ENCODE data around the gene LYPD6B.

The LYPD6B gene

DNA sequence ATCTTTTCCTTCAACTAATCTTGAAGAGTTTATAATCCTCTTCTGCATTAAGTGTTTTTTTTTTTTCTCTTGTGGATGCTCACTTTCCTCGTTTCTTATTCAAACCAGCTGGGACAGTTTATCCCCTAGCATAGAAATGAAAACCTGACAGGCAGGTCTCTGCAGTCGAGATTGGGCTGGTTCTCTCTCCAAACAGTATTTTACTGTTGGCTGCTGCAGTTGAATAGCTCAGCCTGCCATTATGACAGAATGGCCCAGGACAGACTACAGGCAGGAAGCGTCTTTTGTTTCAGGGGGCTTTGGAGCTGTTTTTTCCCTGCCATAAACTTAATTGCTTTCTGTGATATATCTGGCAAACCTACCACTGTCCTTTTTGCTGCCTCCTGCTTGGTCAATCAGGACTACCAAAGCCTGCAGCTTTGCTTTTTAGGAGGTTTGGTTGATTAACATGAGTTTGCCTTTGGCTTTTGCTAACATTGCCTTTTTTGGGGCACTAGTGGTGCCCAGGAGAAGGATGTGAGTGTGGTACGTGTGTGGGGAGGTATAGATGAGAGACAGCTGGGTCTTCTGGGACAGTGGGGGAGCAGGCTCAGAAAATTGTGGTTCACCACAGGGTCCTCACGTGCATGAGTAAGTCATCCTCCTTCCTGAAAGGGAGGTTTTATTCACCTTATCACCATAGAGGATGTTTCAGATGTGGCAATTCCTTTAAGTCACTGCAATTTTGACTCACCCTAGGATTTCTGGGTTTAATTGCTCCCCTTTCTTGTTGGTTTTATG lies 128.7 kb downstream of the LYPD6B start:
- no peak for TF ChIP-seq NFIC (IDR thresholded peaks at IDR 0.05)
- no peak for TF ChIP-seq REST (IDR thresholded peaks at IDR 0.05; ENCODE audit: low read depth)
- TF ChIP-seq, protein P1, sequence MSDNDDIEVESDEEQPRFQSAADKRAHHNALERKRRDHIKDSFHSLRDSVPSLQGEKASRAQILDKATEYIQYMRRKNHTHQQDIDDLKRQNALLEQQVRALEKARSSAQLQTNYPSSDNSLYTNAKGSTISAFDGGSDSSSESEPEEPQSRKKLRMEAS (IDR thresholded peaks at IDR 0.05), result no peak
- TF ChIP-seq YY1 (IDR thresholded peaks at IDR 0.05; ENCODE audit: low read depth), result no peak
- no peak for TF ChIP-seq USF1 (IDR thresholded peaks at IDR 0.05)
- TF ChIP-seq EP300 (IDR thresholded peaks at IDR 0.05; ENCODE audit: borderline replicate concordance), result no peak
- TF ChIP-seq TEAD4 (IDR thresholded peaks at IDR 0.05), result no peak
- no peak for TF ChIP-seq CEBPB (IDR thresholded peaks at IDR 0.05)
- no peak for TF ChIP-seq TAF1 (IDR thresholded peaks at IDR 0.05; ENCODE audit: low read depth)
- TF ChIP-seq EGR1 (IDR thresholded peaks at IDR 0.05), result no peak
- no peak for TF ChIP-seq ZBTB7A (IDR thresholded peaks at IDR 0.05; ENCODE audit: low read depth)
- TF ChIP-seq TCF12 (IDR thresholded peaks at IDR 0.05; ENCODE audit: low read depth), result no peak
- no peak for TF ChIP-seq CREB1 (IDR thresholded peaks at IDR 0.05; ENCODE audit: low read depth)
- no peak for TF ChIP-seq FOXM1 (IDR thresholded peaks at IDR 0.05; ENCODE audit: borderline replicate concordance, low read depth)
- TF ChIP-seq RAD21 (IDR thresholded peaks at IDR 0.05; ENCODE audit: low read depth), result no peak

- TF ChIP-seq USF1 (IDR thresholded peaks at IDR 0.05), result no peak
- TF ChIP-seq CREB1 (IDR thresholded peaks at IDR 0.05; ENCODE audit: low read depth), result no peak
- TF ChIP-seq EP300 (IDR thresholded peaks at IDR 0.05; ENCODE audit: borderline replicate concordance), result no peak
- TF ChIP-seq ZBTB7A (IDR thresholded peaks at IDR 0.05; ENCODE audit: low read depth), result no peak
- no peak for TF ChIP-seq EGR1 (IDR thresholded peaks at IDR 0.05)
- no peak for TF ChIP-seq YY1 (IDR thresholded peaks at IDR 0.05; ENCODE audit: low read depth)
- TF ChIP-seq CEBPB (IDR thresholded peaks at IDR 0.05), result no peak
- TF ChIP-seq, protein P1 (IDR thresholded peaks at IDR 0.05), result no peak
- no peak for TF ChIP-seq NFIC (IDR thresholded peaks at IDR 0.05)
- TF ChIP-seq TCF12 (IDR thresholded peaks at IDR 0.05; ENCODE audit: low read depth), result no peak
- TF ChIP-seq FOXM1 (IDR thresholded peaks at IDR 0.05; ENCODE audit: borderline replicate concordance, low read depth), result no peak
- no peak for TF ChIP-seq REST (IDR thresholded peaks at IDR 0.05; ENCODE audit: low read depth)
Observed at GRCh38 chr2:149167941-149168340, 129.4 kb downstream of the LYPD6B start.

DNA sequence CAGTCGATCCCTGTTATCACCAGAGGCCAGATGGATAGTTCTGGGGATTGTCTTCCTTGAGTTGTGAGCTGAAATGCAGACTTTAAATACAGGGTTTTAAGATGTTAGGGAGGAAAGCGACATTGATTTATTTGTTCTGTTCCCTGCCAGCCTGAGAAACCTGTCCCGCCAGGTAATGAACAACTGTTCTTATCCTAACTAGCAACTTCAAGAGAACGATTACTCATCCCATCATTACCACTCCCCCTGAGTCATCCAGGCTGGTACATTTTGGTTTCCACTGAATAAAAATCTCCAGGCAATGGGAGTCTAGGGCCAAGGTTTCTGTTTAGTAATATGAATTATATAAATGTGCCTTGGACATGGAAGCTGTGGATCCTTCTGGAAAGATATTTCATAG lies 131.2 kb downstream of the LYPD6B start:
- TF ChIP-seq YY1 (IDR thresholded peaks at IDR 0.05; ENCODE audit: low read depth), result peak; percentile 42; the same call in 1 of the 2 replicates
- TF ChIP-seq EGR1 (IDR thresholded peaks at IDR 0.05), result no peak
- TF ChIP-seq, protein P1 (IDR thresholded peaks at IDR 0.05), result no peak
- TF ChIP-seq TEAD4 (IDR thresholded peaks at IDR 0.05), result no peak
- TF ChIP-seq NFIC (IDR thresholded peaks at IDR 0.05), result peak; percentile 50; the same call in 1 of the 2 replicates
- no peak for TF ChIP-seq USF1 (IDR thresholded peaks at IDR 0.05)
- no peak for TF ChIP-seq RAD21 (IDR thresholded peaks at IDR 0.05; ENCODE audit: low read depth)
- no peak for TF ChIP-seq CEBPB (IDR thresholded peaks at IDR 0.05)
- TF ChIP-seq FOXM1 (IDR thresholded peaks at IDR 0.05; ENCODE audit: borderline replicate concordance, low read depth), result no peak
- TF ChIP-seq CREB1 (IDR thresholded peaks at IDR 0.05; ENCODE audit: low read depth), result no peak
- TF ChIP-seq REST (IDR thresholded peaks at IDR 0.05; ENCODE audit: low read depth), result no peak
- TF ChIP-seq TCF12 (IDR thresholded peaks at IDR 0.05; ENCODE audit: low read depth), result peak; percentile 57; the same call in 1 of the 2 replicates
- TF ChIP-seq TAF1 (IDR thresholded peaks at IDR 0.05; ENCODE audit: low read depth), result no peak
- TF ChIP-seq EP300 (IDR thresholded peaks at IDR 0.05; ENCODE audit: borderline replicate concordance), result peak; percentile 50; the same call in 1 of the 2 replicates
- TF ChIP-seq ZBTB7A (IDR thresholded peaks at IDR 0.05; ENCODE audit: low read depth), result no peak

Measured in Ishikawa (cell line).